IMR-90 (cell line): ENCODE results near the gene TBC1D9B. TPM values are rescaled to one million over a fixed set of nuclear protein-coding genes. Genes with fewer than 3 reads are reported as not detected.

Experiments used
- ATAC-seq: fragments of 200-7000 bp; cut with Tn5 transposase; 2 replicates; pipeline ENCODE4 v1.9.1; 2020; ENCODE audit warnings: low read depth, mild to moderate bottlenecking, moderate library complexity
- BruUV-seq: library from RNA; stranded (reverse); fragments of 400-500 nt; replicated peaks from 2 replicates; lab custom pipeline; 2021; lab: Mats Ljungman, UMichigan
- CTCF ChIA-PET: fragments of 300-600 bp; formaldehyde crosslinking; extraction: SDS; loops from one replicate; lab custom pipeline; 2021; ENCODE audit warnings: antibody characterized with exemption; lab: Yijun Ruan, JAX
- POLR2A ChIA-PET: fragments of 300-600 bp; sonication (Branson Sonifier 250); formaldehyde crosslinking; loops from one replicate; lab custom pipeline; 2022; ENCODE audit warnings: antibody characterized with exemption; ENCODE audit not compliant: unreplicated experiment; lab: Charles Lee
- DNase-seq: peaks from one replicate; pipeline ENCODE4 v3.0.0; 2013
- H2AFZ ChIP-seq: replicated peaks from 2 replicates; pipeline ENCODE3; 2013; ENCODE audit warnings: low read length, mild to moderate bottlenecking; ENCODE audit not compliant: poor library complexity
- H2AK5ac ChIP-seq: 2 replicates; pipeline ENCODE4 v1.6.1; 2013; ENCODE audit warnings: low read depth, low read length, inconsistent platforms
- H2AK9ac ChIP-seq: replicated peaks from 2 replicates; pipeline ENCODE3; 2013; ENCODE audit warnings: mild to moderate bottlenecking, low read depth, low read length, moderate library complexity; ENCODE audit not compliant: poor library complexity
- H2BK120ac ChIP-seq: 2 replicates; pipeline ENCODE4 v1.6.1; 2013; ENCODE audit warnings: low read depth, low read length, inconsistent platforms
- H2BK15ac ChIP-seq: 3 replicates; pipeline ENCODE4 v1.6.1; 2013; ENCODE audit warnings: low read depth, low read length, inconsistent platforms
- H2BK20ac ChIP-seq: 2 replicates; pipeline ENCODE4 v1.6.1; 2013; ENCODE audit warnings: low read depth, mild to moderate bottlenecking, inconsistent platforms, low read length, moderate library complexity
- H2BK5ac ChIP-seq: 2 replicates; pipeline ENCODE4 v1.6.1; 2013; ENCODE audit warnings: mild to moderate bottlenecking, low read depth, low read length, inconsistent platforms; ENCODE audit not compliant: poor library complexity, severe bottlenecking
- H3K14ac ChIP-seq: replicated peaks from 2 replicates; pipeline ENCODE4 v1.6.1; 2013; ENCODE audit warnings: low read depth, low read length, inconsistent platforms
- H3K18ac ChIP-seq: 2 replicates; pipeline ENCODE4 v1.6.1; 2013; ENCODE audit warnings: low read depth, low read length, control low read depth
- H3K23ac ChIP-seq: 2 replicates; pipeline ENCODE4 v1.6.1; 2013; ENCODE audit warnings: low read depth, low read length, inconsistent platforms
- H3K27ac ChIP-seq: 2 replicates; pipeline ENCODE4 v1.5.1; 2013; ENCODE audit warnings: mild to moderate bottlenecking, control low read depth, low read length; ENCODE audit not compliant: insufficient read depth
- H3K27me3 ChIP-seq: 2 replicates; pipeline ENCODE4 v1.6.1; 2013; ENCODE audit warnings: low read length; ENCODE audit not compliant: control insufficient read depth, insufficient read depth
- H3K36me3 ChIP-seq: 2 replicates; pipeline ENCODE4 v1.6.1; 2013; ENCODE audit warnings: low read length, mixed read lengths; ENCODE audit not compliant: control insufficient read depth, insufficient read depth
- H3K4ac ChIP-seq: 2 replicates; pipeline ENCODE4 v1.6.1; 2013; ENCODE audit warnings: low read depth, low read length, inconsistent platforms
- H3K4me1 ChIP-seq: 2 replicates; pipeline ENCODE4 v1.6.1; 2013; ENCODE audit warnings: low read length, mixed read lengths; ENCODE audit not compliant: control insufficient read depth, insufficient read depth
- H3K4me2 ChIP-seq: 2 replicates; pipeline ENCODE4 v1.6.1; 2013; ENCODE audit warnings: low read depth, mild to moderate bottlenecking, control low read depth, low read length, moderate library complexity
- H3K4me3 ChIP-seq: 2 replicates; pipeline ENCODE4 v1.5.1; 2013; ENCODE audit warnings: low read depth, mild to moderate bottlenecking, control low read depth, low read length, moderate library complexity; ENCODE audit not compliant: insufficient read depth
- H3K56ac ChIP-seq: 2 replicates; pipeline ENCODE4 v1.6.1; 2013; ENCODE audit warnings: low read length, inconsistent platforms; ENCODE audit not compliant: insufficient read depth; ENCODE audit errors: extremely low read depth
- H3K79me1 ChIP-seq, 2 experiments: 2 replicates each; pipeline ENCODE4 v1.6.1; 2013; ENCODE audit warnings: low read length in 2 of 2, inconsistent platforms in 1 of 2, low read depth in 1 of 2
- H3K9ac ChIP-seq: 2 replicates; pipeline ENCODE4 v1.6.1; 2013; ENCODE audit warnings: low read depth, low read length, control low read depth
- H3K9me1 ChIP-seq: 2 replicates; pipeline ENCODE4 v1.6.1; 2013; ENCODE audit warnings: low read length, inconsistent platforms; ENCODE audit not compliant: insufficient read depth
- H3K9me3 ChIP-seq: 2 replicates; pipeline ENCODE4 v1.6.1; 2013; ENCODE audit warnings: low read length; ENCODE audit not compliant: control insufficient read depth, insufficient read depth
- H4K20me1 ChIP-seq: 2 replicates; pipeline ENCODE4 v1.6.1; 2013; ENCODE audit warnings: low read length, inconsistent platforms; ENCODE audit not compliant: insufficient read depth
- H4K5ac ChIP-seq: 2 replicates; pipeline ENCODE4 v1.6.1; 2013; ENCODE audit warnings: mild to moderate bottlenecking, low read depth, low read length, control low read depth
- H4K8ac ChIP-seq, 2 experiments: 2 replicates each; pipeline ENCODE4 v1.6.1; 2013; ENCODE audit warnings: low read depth in 2 of 2, low read length in 2 of 2, control low read depth in 1 of 2, inconsistent platforms in 1 of 2
- H4K91ac ChIP-seq: 2 replicates; pipeline ENCODE4 v1.6.1; 2013; ENCODE audit warnings: low read depth, low read length, inconsistent platforms; ENCODE audit not compliant: insufficient read depth
- CEBPB ChIP-seq: IDR thresholded peaks from 2 replicates; pipeline ENCODE4 v1.6.1; 2012; ENCODE audit warnings: low read depth, low read length, improper control_type of control experiment
- MAZ ChIP-seq: IDR thresholded peaks from 2 replicates; pipeline ENCODE4 v1.6.1; 2012; ENCODE audit warnings: low read depth, mild to moderate bottlenecking, low read length, improper control_type of control experiment, moderate library complexity, borderline replicate concordance
- WGBS, 2 experiments: methylation state at CpG; one replicate each; pipeline versions ENCODE4 v1.1.5 to v1.1.7; 2013; ENCODE audit warnings: missing lambda C conversion rate in 2 of 2; ENCODE audit not compliant: insufficient read length in 1 of 2; ENCODE audit errors: extremely low coverage in 2 of 2; 5-methylcytosine and 5-hydroxymethylcytosine counted together
- dilution Hi-C: fragments of 300-500 bp; cut with HindIII; formaldehyde crosslinking; loops from one replicate; pipeline ENCODE4 v1.14.3; 2018; ENCODE audit warnings: low sequenced_read_pairs; ENCODE audit not compliant: unreplicated experiment
- in situ Hi-C: fragments of 300-500 bp; cut with MboI; formaldehyde crosslinking; loops from 3 replicates; pipeline ENCODE4 v1.14.3; 2019; ENCODE audit warnings: low sequenced_read_pairs, inconsistent platforms, mixed read lengths
- intact Hi-C: fragments of 100-400 bp; cut with micrococcal nuclease; formaldehyde crosslinking; loops from 2 replicates; pipeline ENCODE4 v1.10.0; 2022
- polyA plus RNA-seq, 3 experiments: library from polyadenylated mRNA; depleted of rRNA; stranded (reverse); fragments of >200 nt; gene quantifications; 2 replicates each; pipeline ENCODE4 v1.2.3, GENCODE V29; 2012; ENCODE audit warnings: low replicate concordance in 1 of 3
- total RNA-seq: library from RNA; depleted of rRNA; stranded (reverse); fragments of >200 nt; gene quantifications from 2 replicates; pipeline ENCODE4 v1.2.3, GENCODE V29; 2012

The TBC1D9B gene
- total and polyA plus RNA-seq, 2 of the 4 experiments (the other 2 are of a cell fraction), result 58.6 to 78.1 TPM

DNA sequence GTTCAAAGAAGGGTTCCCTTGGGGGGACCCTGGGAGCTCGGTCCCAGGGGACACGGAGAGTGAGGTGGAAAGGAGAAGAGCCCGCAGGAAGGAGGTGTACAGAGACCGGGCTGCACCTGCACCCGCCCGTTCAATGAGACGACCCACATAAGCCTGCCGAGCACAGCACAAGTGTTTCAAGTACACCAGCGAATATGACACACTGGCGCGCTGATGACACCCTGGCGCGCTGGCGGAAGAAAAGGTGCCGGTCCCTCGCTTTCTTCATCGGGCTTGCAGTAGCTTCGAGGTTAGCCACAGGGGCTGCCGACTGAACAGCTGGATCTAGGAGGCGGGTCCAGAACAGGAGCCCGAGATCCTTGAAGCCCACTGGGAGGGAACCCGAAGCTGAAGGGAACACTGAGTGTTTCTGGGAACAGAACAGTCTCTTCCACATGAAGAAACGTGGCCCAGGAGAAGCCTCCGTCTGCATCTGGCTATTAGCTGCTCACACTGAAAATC lies 1.4 kb downstream of the TBC1D9B start:
- no peak overlapping the region for H2BK120ac ChIP-seq
- dilution Hi-C loops (no loop called here), intact Hi-C loops (loop anchor here (5.0 kb wide), 2 partner anchors 104 to 166 kb away; partner anchors contain the start of gene RNF130), in situ Hi-C loops (no loop called here)
- H3K27ac ChIP-seq, result no peak overlapping the region
- peak overlapping the region; percentile 83 for H3K9ac ChIP-seq
- peaks cover 14% of the 10 kb centered on the region for H4K20me1 ChIP-seq
- H3K14ac ChIP-seq, result no peak overlapping the region
- 86% methylated on average over 23 of the region's 24 CpGs; no CpG with 5 or more reads in 1 of the 2 experiments for WGBS, 2 experiments
- no peak for TF ChIP-seq MAZ
- TF ChIP-seq CEBPB, result no peak
- DNase-seq, result no peak
- peaks cover 7% of the 10 kb centered on the region; the same call in 1 of the 2 replicates for H3K4me1 ChIP-seq
- H3K27me3 ChIP-seq, result no peaks in the 10 kb centered on the region
- ATAC-seq, result no peak
- H3K4me3 ChIP-seq, result peak overlapping the region; percentile 99
- H4K5ac ChIP-seq, result no peak overlapping the region
- no peak overlapping the region for H2BK5ac ChIP-seq
- no peak overlapping the region for H2BK20ac ChIP-seq
- peaks cover 29% of the 10 kb centered on the region for H3K36me3 ChIP-seq
- BruUV-seq, result no TSS peak
- H2AK5ac ChIP-seq, result 0 out of 2 replicates have a peak overlapping the region, but pooled peaks have one; percentile 4
- H3K9me3 ChIP-seq, result no peaks in the 10 kb centered on the region
- no peak overlapping the region for H2AFZ ChIP-seq
- ChIA-PET CTCF (interaction anchor here (0.6 kb wide), 1 partner anchor 10 kb away, joined by 3 read pairs; no protein-coding TSS in a partner anchor), POLR2A (no interaction called here)
- peak overlapping the region; percentile 1; the same call in 1 of the 2 replicates for H3K23ac ChIP-seq
- H3K4me2 ChIP-seq, result peak overlapping the region; percentile 86
- no peak overlapping the region; a peak in 2 of 4 replicates for H4K8ac ChIP-seq
- no peak overlapping the region for H3K18ac ChIP-seq
- H2BK15ac ChIP-seq, result no peak overlapping the region
- H3K56ac ChIP-seq, result no peak overlapping the region
- H4K91ac ChIP-seq, result no peak overlapping the region
- peaks cover 27 to 50% of the 10 kb centered on the region in 2 experiments for H3K79me1 ChIP-seq
- peaks cover 4% of the 10 kb centered on the region; the same call in 1 of the 2 replicates for H3K9me1 ChIP-seq
- H3K4ac ChIP-seq, result no peak overlapping the region
- H2AK9ac ChIP-seq, result peak overlapping the region; percentile 68
